GM12874 (cell line): ENCODE data around the gene KCND3.

Experiments
- TF ChIP-seq, protein P1 (sequence below): IDR thresholded peaks from 2 replicates; pipeline ENCODE4 v1.5.1; 2011; ENCODE audit warnings: low read depth, mild to moderate bottlenecking, control low read depth, low read length, moderate library complexity; ENCODE audit not compliant: insufficient read depth

Gene KCND3

GRCh38 chr1:111803951-111804350, 185.5 kb downstream of the KCND3 start:
- TF ChIP-seq, protein P1, sequence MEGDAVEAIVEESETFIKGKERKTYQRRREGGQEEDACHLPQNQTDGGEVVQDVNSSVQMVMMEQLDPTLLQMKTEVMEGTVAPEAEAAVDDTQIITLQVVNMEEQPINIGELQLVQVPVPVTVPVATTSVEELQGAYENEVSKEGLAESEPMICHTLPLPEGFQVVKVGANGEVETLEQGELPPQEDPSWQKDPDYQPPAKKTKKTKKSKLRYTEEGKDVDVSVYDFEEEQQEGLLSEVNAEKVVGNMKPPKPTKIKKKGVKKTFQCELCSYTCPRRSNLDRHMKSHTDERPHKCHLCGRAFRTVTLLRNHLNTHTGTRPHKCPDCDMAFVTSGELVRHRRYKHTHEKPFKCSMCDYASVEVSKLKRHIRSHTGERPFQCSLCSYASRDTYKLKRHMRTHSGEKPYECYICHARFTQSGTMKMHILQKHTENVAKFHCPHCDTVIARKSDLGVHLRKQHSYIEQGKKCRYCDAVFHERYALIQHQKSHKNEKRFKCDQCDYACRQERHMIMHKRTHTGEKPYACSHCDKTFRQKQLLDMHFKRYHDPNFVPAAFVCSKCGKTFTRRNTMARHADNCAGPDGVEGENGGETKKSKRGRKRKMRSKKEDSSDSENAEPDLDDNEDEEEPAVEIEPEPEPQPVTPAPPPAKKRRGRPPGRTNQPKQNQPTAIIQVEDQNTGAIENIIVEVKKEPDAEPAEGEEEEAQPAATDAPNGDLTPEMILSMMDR: no peak

GRCh38 chr1:111802984-111803383, 186.5 kb downstream of the KCND3 start:
- TF ChIP-seq, protein P1: no peak

GRCh38 chr1:111802110-111802509, 187.4 kb downstream of the KCND3 start:
- TF ChIP-seq, protein P1: no peak

DNA sequence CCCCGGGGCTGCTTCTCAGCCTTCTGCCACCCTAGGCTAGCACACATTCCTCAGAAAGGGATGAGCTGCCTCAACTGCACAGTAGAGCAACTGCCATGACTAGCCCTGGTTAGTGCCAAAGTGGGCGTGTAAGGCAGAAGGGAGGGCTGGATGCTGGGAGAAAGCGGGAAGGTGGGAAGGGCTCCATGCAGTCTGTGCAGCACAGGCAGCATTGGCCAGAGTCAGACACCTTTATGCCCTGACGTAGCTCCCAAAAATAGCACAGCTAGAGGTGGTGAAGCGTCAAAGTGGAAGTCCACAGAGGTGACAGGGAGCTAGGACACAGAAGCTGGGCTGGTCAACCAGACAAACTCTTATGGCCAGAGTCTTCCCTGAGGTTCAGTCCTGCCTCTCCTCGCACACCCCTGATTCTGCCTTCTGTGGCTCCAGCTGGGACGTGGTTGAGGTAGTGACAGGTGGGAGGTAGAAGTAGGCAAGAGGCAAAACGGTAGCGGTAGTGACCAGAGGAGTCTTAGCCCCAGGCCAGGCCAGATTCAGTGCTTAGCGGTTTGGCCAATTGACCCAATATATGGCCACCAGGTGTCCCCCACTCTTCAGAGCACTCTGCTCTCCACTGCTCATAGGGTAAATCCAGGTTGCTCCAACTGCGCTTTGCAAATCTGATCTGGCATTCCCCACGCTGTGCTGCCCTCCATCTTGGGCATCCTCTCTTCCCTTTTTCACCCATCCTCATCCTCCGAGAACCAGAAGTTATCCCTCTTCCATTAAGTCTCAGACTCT, 188.2 kb downstream of the KCND3 start:
- TF ChIP-seq, protein P1: no peak

GRCh38 chr1:111798580-111798979, 190.9 kb downstream of the KCND3 start:
- TF ChIP-seq, protein P1: no peak

DNA sequence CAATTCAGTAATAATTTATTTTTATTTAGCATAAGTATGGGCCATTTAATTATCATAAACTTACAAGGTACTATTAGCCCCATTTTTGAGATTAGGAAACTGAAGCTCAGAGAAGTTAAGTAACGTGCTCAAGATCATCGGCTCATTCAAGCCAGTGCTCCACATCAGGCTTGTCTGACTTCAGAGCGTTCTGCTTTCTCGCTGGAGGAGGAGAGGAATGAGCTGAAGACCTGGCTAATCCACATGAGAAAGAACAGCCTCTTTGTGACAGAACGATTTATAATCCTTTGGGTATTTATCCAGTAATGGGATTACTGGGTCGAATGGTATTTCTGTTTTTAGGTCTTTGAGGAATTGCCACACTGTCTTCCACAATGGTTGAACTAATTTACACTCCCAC, 194.1 kb downstream of the KCND3 start:
- TF ChIP-seq, protein P1: no peak

DNA sequence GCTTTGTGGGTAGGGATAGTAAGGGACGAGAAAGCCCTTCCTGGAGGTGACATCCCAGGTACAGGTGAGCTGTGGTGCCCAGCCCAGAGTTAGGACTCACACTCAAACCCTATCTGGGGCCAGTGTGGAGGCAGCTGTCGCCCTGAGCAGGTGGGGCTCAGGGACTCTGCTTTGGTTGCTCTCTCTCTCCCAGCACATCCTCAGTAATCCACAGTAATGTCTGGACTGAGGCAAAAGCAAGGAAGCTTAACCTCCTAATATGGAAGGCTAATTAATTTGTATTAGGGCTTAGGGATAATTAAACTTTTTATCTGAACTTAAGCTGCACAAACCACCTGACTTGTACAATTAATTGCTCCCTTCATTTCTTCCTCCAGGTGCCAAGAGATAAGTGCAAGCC, 195.5 kb downstream of the KCND3 start:
- TF ChIP-seq, protein P1: no peak
